ENCODE measurements around the gene HNRNPR. TPM values are rescaled to one million over a fixed set of nuclear protein-coding genes. Genes with fewer than 3 reads are reported as not detected.
A peak's percentile ranks its signal among the peaks of the same experiment; 100 is the strongest.

Gene HNRNPR
- total RNA-seq, 4 donors from 2014 or later = 29.7 to 230 (median 116) TPM

DNA sequence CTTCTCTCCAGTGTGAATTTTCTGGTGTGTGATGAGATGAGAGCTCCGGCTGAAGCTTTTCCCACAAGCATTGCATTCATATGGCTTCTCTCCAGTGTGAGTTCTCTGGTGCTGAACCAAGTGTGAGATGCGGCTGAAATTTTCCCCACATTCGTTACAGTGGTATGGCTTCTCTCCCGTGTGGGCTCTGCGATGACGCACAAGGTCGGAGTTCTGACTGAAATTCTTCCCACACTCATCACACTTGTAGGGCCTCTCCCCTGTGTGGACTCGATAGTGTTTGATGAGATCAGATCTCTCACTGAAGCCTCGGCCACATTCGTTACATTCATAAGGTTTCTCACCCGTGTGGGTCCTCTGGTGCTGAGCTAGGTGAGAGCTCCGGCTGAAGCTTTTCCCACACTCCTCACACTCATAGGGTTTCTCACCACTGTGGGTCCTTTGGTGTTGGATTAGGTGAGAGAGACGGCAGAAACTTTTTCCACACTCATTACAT is 18.2 kb upstream of the HNRNPR start:
- H3K4me3 ChIP-seq = no peak overlapping the region

DNA sequence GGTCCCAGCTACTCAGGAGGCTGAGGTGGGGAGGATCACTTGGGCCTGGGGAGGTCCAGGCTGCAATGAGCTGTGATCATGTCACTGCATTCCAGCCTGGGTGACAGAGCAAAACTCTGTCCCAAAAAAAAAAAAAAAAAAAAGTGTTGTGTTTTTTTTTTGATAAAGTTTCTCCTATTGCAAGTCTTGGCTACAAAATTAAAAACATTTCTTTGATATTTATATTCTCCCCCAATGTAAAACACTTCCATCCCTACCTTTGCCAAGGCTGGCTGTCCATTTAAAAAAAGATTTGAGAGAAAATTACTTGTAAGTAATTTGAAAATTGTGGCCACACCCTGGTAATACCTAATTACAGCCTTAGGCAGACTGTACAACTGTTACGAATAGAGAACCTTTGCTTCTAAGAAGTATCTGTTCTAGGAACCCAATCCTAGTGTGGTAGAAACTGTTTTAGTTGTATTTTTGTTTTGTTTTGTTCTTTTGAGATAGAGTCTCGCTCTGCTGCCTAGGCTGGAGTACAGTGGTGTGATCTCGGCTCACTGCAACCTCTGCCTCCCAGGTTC is 14.3 kb upstream of the HNRNPR start:
- H3K27me3 ChIP-seq = no peaks in the 10 kb centered on the region
- DNase-seq = no peak
- intact Hi-C loops (cut with DNase I; ENCODE audit: low total_unique reads) = no loop called here
- H3K9me3 ChIP-seq = peaks cover 4 to 16% of the 10 kb centered on the region in 2 donors
- no peaks in the 10 kb centered on the region for H3K4me1 ChIP-seq
- no peak overlapping the region for H3K27ac ChIP-seq
- TF ChIP-seq POLR2A (IDR thresholded peaks at IDR 0.05) = no peak
- TF ChIP-seq, protein P1, sequence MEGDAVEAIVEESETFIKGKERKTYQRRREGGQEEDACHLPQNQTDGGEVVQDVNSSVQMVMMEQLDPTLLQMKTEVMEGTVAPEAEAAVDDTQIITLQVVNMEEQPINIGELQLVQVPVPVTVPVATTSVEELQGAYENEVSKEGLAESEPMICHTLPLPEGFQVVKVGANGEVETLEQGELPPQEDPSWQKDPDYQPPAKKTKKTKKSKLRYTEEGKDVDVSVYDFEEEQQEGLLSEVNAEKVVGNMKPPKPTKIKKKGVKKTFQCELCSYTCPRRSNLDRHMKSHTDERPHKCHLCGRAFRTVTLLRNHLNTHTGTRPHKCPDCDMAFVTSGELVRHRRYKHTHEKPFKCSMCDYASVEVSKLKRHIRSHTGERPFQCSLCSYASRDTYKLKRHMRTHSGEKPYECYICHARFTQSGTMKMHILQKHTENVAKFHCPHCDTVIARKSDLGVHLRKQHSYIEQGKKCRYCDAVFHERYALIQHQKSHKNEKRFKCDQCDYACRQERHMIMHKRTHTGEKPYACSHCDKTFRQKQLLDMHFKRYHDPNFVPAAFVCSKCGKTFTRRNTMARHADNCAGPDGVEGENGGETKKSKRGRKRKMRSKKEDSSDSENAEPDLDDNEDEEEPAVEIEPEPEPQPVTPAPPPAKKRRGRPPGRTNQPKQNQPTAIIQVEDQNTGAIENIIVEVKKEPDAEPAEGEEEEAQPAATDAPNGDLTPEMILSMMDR (IDR thresholded peaks at IDR 0.05) = no peak
- H3K4me3 ChIP-seq = no peak overlapping the region
- no peaks in the 10 kb centered on the region for H3K36me3 ChIP-seq

More for the DNA sequence above, 18.2 kb upstream of the HNRNPR start:
- H3K36me3 ChIP-seq = no peaks in the 10 kb centered on the region
- DNase-seq = no peak
- H3K4me1 ChIP-seq = peaks cover 0 to 4% of the 10 kb centered on the region in 2 donors
- intact Hi-C loops (cut with DNase I; ENCODE audit: low total_unique reads) = no loop called here
- no peaks in the 10 kb centered on the region for H3K27me3 ChIP-seq
- TF ChIP-seq, protein P1 (IDR thresholded peaks at IDR 0.05) = no peak
- no peak for TF ChIP-seq POLR2A (IDR thresholded peaks at IDR 0.05)
- no peak overlapping the region for H3K27ac ChIP-seq
- peaks cover 4 to 16% of the 10 kb centered on the region in 2 donors for H3K9me3 ChIP-seq

DNA sequence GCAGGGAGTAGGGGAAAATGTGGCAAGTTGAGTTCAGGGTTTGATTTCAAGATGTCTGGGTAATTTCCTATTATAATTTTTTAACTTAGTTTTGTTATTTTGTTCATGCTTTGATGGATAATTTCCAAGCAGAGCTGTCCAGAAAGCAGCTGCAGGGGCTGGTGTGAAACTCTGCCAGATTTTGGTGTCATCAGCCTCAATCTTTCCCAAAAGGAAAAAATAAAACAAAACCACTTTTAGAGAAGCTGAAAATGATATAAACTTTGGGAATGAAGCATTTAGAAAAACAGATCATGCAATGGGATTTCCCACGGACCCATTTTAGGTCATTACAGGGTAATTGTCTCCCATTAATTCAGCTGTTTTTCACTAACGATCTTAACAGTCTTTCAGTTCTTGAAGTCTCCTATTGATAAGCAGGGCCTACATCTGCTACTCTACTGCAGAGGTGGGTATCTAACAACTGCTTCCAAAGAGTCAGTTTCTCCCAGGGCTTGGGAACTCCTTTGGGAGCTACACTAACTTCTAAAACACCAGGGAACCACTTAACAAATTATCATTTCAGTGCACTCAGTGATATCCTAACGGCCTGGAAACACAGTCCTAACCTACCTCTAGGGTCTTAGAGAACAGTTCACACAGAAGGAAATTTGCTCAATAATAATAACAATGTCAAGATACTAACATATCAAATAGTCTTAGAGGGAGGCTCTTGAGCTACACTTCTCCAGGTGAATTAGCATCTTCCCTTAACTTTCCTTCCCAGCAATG is 13.2 kb upstream of the HNRNPR start:
- intact Hi-C loops (cut with DNase I; ENCODE audit: low total_unique reads) = no loop called here
- H3K9me3 ChIP-seq = peaks cover 0 to 10% of the 10 kb centered on the region in 2 donors
- H3K4me3 ChIP-seq = no peak overlapping the region
- H3K36me3 ChIP-seq = no peaks in the 10 kb centered on the region
- H3K4me1 ChIP-seq = no peaks in the 10 kb centered on the region
- TF ChIP-seq, protein P1 (IDR thresholded peaks at IDR 0.05) = no peak
- TF ChIP-seq POLR2A (IDR thresholded peaks at IDR 0.05) = no peak
- no peaks in the 10 kb centered on the region for H3K27me3 ChIP-seq
- H3K27ac ChIP-seq = peak overlapping the region; percentile 40 to 46
- DNase-seq = no peak

DNA sequence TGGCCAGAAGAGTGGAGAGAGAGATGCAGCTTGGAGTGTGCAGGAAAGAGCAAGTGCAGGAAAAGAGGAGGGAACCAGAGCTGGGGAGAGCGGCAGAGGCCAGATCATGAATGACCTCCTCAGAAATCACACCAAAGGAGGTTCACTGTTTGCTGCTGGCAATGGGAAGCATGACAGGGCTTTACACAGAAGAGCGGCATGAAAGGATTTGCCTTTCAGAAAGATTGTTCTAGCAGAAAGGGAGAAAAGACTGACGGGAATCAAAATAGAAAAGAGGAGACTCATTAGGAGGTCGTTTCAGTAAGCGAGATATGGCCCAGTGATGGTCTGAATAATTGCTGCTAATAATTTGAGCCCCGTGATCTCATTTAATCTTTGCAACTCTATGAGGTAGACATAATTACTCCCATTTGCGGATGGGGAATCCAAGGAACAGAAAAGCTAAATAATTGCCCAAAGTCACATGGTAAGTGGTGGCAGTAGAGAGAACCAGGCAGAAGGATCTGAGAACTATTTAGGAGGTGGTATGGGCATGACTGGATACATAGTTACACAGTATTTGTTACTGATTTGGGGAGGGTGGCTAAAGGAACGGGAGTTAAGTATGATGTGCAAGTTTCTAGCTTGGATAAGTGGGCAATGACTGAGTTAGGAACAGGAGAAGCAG is 12.5 kb upstream of the HNRNPR start:
- H3K9me3 ChIP-seq = peaks cover 0 to 3% of the 10 kb centered on the region in 2 donors
- H3K36me3 ChIP-seq = no peaks in the 10 kb centered on the region
- no peak overlapping the region for H3K4me3 ChIP-seq
- no peak for DNase-seq
- H3K4me1 ChIP-seq = no peaks in the 10 kb centered on the region
- TF ChIP-seq, protein P1 (IDR thresholded peaks at IDR 0.05) = no peak
- TF ChIP-seq POLR2A (IDR thresholded peaks at IDR 0.05) = no peak
- intact Hi-C loops (cut with DNase I; ENCODE audit: low total_unique reads) = no loop called here
- no peak overlapping the region for H3K27ac ChIP-seq
- H3K27me3 ChIP-seq = no peaks in the 10 kb centered on the region

DNA sequence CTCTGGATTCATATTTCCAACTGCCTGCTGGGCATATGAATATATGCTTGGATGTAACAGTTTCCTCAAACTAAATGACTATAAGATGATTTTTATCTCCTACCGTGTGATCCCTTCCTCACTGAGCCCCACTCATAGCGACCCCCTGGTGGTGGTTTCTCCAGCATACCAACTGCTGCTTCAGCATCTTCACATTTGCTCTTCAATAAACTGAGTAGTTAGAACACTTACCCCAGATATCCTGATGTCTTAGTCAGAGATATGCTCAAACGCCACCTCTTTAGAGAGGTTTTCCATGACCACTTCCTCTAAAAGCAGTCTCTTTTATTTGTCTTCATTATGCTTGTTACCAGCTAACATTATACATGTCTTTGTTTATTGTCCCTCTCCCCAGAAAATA is 10.2 kb upstream of the HNRNPR start:
- TF ChIP-seq, protein P1 (IDR thresholded peaks at IDR 0.05) = no peak
- TF ChIP-seq POLR2A (IDR thresholded peaks at IDR 0.05) = no peak
- intact Hi-C loops (cut with DNase I; ENCODE audit: low total_unique reads) = no loop called here
- H3K36me3 ChIP-seq = no peaks in the 10 kb centered on the region
- H3K9me3 ChIP-seq = no peaks in the 10 kb centered on the region
- no peaks in the 10 kb centered on the region for H3K27me3 ChIP-seq
- DNase-seq = no peak
- no peaks in the 10 kb centered on the region for H3K4me1 ChIP-seq
- H3K27ac ChIP-seq = no peak overlapping the region
- no peak overlapping the region for H3K4me3 ChIP-seq

All from uterus (tissue), 4 donors.